DND-41 (cell line): ENCODE data around the gene DUSP1.

ENCODE experiments used
- EZH2 ChIP-seq: IDR thresholded peaks from 3 replicates; pipeline ENCODE4 v1.6.1; 2012; ENCODE audit warnings: borderline replicate concordance, low read depth, mild to moderate bottlenecking, moderate library complexity, low read length, inconsistent platforms; ENCODE audit not compliant: severe bottlenecking
- TF ChIP-seq, protein P1 (sequence below): IDR thresholded peaks from 2 replicates; pipeline ENCODE4 v1.5.1; 2012; ENCODE audit warnings: borderline replicate concordance, low read length, moderate library complexity, mild to moderate bottlenecking; ENCODE audit not compliant: poor library complexity, severe bottlenecking; ENCODE audit errors: extremely low read depth

DNA sequence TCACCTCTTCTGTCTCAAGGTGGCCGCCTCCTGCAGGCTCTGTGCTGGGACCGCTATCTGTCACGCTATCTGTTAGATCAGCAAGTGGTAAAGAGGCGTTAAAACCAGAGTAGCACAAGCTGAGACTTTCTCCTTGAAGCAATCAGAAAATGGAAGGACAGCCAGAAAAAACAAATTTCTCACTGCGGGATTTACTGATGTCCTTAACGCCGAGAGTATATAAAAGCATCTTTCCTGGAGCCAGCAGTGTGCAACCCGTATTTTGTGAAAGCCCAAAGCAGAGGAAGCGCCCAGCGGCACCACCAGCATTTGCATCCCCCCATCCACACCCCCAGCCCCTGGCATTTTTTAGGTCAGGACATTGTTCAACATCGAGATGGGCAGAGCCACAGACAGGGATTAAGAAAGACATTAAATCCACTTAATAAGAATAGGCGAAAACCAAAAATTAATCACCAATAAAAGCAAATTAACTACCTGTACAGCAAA lies 48.6 kb downstream of the DUSP1 start:
- TF ChIP-seq, protein P1, sequence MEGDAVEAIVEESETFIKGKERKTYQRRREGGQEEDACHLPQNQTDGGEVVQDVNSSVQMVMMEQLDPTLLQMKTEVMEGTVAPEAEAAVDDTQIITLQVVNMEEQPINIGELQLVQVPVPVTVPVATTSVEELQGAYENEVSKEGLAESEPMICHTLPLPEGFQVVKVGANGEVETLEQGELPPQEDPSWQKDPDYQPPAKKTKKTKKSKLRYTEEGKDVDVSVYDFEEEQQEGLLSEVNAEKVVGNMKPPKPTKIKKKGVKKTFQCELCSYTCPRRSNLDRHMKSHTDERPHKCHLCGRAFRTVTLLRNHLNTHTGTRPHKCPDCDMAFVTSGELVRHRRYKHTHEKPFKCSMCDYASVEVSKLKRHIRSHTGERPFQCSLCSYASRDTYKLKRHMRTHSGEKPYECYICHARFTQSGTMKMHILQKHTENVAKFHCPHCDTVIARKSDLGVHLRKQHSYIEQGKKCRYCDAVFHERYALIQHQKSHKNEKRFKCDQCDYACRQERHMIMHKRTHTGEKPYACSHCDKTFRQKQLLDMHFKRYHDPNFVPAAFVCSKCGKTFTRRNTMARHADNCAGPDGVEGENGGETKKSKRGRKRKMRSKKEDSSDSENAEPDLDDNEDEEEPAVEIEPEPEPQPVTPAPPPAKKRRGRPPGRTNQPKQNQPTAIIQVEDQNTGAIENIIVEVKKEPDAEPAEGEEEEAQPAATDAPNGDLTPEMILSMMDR: no peak
- TF ChIP-seq EZH2: no peak
